ENCODE measurements around the gene APP. TPM values are rescaled to one million over a fixed set of nuclear protein-coding genes. Genes with fewer than 3 reads are reported as not detected.

Gene APP
- total and polyA plus RNA-seq, 2 of the 13 experiments (the other 11 are each of a cell fraction or from before 2014, with no cell fraction given), result 70.6 to 262 TPM

- peaks cover 3 to 13% of the 10 kb centered on the region in 2 experiments; a peak in 2 of 5 replicates for H3K36me3 ChIP-seq (replicated peaks in 1 of 2; ENCODE audit: control insufficient read depth in 1 of 2, insufficient read depth in 2 of 2, low read length in 2 of 2)
- in situ Hi-C loops (cut with HindIII; ENCODE audit: extremely low pct_ligation_motif_present, low pct_unique_long_range_greater_than_20kb), result no loop called here
- H3K27me3 ChIP-seq (ENCODE audit: control insufficient read depth in 1 of 2, insufficient read depth in 2 of 2, low read length in 2 of 2), result no peaks in the 10 kb centered on the region
- H3K4me3 ChIP-seq (replicated peaks in 1 of 3; ENCODE audit: insufficient read depth in 1 of 3, low read depth in 2 of 3, low read length in 3 of 3), result no peak overlapping the region
- no peak overlapping the region for H2AFZ ChIP-seq (ENCODE audit: low read length)
- POLR2A ChIA-PET, result no interaction called here
- no peaks in the 10 kb centered on the region for H3K4me1 ChIP-seq (ENCODE audit: insufficient read depth, low read length)
- FAIRE-seq (no peak), ATAC-seq (no peak), DNase-seq (ENCODE audit: low spot score) (no peak)
- BruUV-seq (replicated peaks), result no TSS peak
- no peak overlapping the region for H3K9ac ChIP-seq (ENCODE audit: insufficient read depth, low read depth, low read length)
- H3K79me2 ChIP-seq (ENCODE audit: insufficient read depth, low read length), result no peaks in the 10 kb centered on the region
- H3K27ac ChIP-seq (ENCODE audit: extremely low read length, insufficient read depth, low read length), result no peak overlapping the region
- TF ChIP-seq ZNF205 (CRISPR knock-in tag; IDR thresholded peaks at IDR 0.05), result no peak
- no peak for TF ChIP-seq ZNF549 (CRISPR knock-in tag; IDR thresholded peaks at IDR 0.05)
- no peak for TF ChIP-seq EHMT2 (IDR thresholded peaks at IDR 0.05; ENCODE audit: borderline replicate concordance, low read depth, low read length)
- CTCF ChIA-PET (ENCODE audit: low intra/inter-chr PET ratio, low total read pairs), result no interaction called here
- 75% methylated on average over 1 of the region's 1 CpG for WGBS (ENCODE audit: low lambda C conversion rate)
- H3K9me3 ChIP-seq (ENCODE audit: low read length), result no peaks in the 10 kb centered on the region
- intact Hi-C loops (cut with micrococcal nuclease; ENCODE audit: unreplicated experiment), result no loop called here
- no peaks in the 10 kb centered on the region for H4K20me1 ChIP-seq (ENCODE audit: insufficient read depth, low read length)
- H3K4me2 ChIP-seq (ENCODE audit: low read depth, low read length), result no peak overlapping the region
Measured at GRCh38 chr21:25904044-25904695, 266.4 kb downstream of the APP start.

GRCh38 chr21:25903607-25904006 lies 267.0 kb downstream of the APP start:
- CTCF ChIA-PET (ENCODE audit: low intra/inter-chr PET ratio, low total read pairs), result no interaction called here
- FAIRE-seq, result no peak
- 64% methylated on average over 5 of the region's 5 CpGs for WGBS (ENCODE audit: low lambda C conversion rate)

More at GRCh38 chr21:25903607-25904006, 267.0 kb downstream of the APP start:
- Histone ChIP-seq H3K4me2 (ENCODE audit: low read depth, low read length) (no peak overlapping the region), H2AFZ (ENCODE audit: low read length) (no peak overlapping the region), H3K27me3 (ENCODE audit: control insufficient read depth in 1 of 2, insufficient read depth in 2 of 2, low read length in 2 of 2) (no peaks in the 10 kb centered on the region), H4K20me1 (ENCODE audit: insufficient read depth, low read length) (no peaks in the 10 kb centered on the region), H3K9me3 (ENCODE audit: low read length) (no peaks in the 10 kb centered on the region), H3K4me3 (replicated peaks in 1 of 3; ENCODE audit: insufficient read depth in 1 of 3, low read depth in 2 of 3, low read length in 3 of 3) (no peak overlapping the region), H3K9ac (ENCODE audit: insufficient read depth, low read depth, low read length) (no peak overlapping the region), H3K4me1 (ENCODE audit: insufficient read depth, low read length) (no peaks in the 10 kb centered on the region), H3K36me3 (replicated peaks in 1 of 2; ENCODE audit: control insufficient read depth in 1 of 2, insufficient read depth in 2 of 2, low read length in 2 of 2) (peaks cover 5 to 18% of the 10 kb centered on the region in 2 experiments; a peak in 2 of 5 replicates), H3K79me2 (ENCODE audit: insufficient read depth, low read length) (no peaks in the 10 kb centered on the region), H3K27ac (ENCODE audit: extremely low read length, insufficient read depth, low read length) (no peak overlapping the region)
- in situ Hi-C loops (cut with HindIII; ENCODE audit: extremely low pct_ligation_motif_present, low pct_unique_long_range_greater_than_20kb), result no loop called here
- POLR2A ChIA-PET, result no interaction called here
- DNase-seq (ENCODE audit: low spot score), result no peak
- no peak for TF ChIP-seq KLF12 (CRISPR knock-in tag; IDR thresholded peaks at IDR 0.05; ENCODE audit: borderline replicate concordance)
- no peak for TF ChIP-seq SOX6 (IDR thresholded peaks at IDR 0.05)
- TF ChIP-seq SOX6 (CRISPR knock-in tag; IDR thresholded peaks at IDR 0.05), result no peak
- no peak for TF ChIP-seq ZNF546 (CRISPR knock-in tag; conservative IDR thresholded peaks at IDR 0.05)
- no peak for TF ChIP-seq ZSCAN20 (CRISPR knock-in tag; IDR thresholded peaks at IDR 0.05; ENCODE audit: borderline replicate concordance)
- no peak for TF ChIP-seq ZNF839 (CRISPR knock-in tag; IDR thresholded peaks at IDR 0.05; ENCODE audit: borderline replicate concordance)
- TF ChIP-seq, protein P1, sequence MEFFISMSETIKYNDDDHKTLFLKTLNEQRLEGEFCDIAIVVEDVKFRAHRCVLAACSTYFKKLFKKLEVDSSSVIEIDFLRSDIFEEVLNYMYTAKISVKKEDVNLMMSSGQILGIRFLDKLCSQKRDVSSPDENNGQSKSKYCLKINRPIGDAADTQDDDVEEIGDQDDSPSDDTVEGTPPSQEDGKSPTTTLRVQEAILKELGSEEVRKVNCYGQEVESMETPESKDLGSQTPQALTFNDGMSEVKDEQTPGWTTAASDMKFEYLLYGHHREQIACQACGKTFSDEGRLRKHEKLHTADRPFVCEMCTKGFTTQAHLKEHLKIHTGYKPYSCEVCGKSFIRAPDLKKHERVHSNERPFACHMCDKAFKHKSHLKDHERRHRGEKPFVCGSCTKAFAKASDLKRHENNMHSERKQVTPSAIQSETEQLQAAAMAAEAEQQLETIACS (CRISPR knock-in tag; IDR thresholded peaks at IDR 0.05), result no peak
- TF ChIP-seq ZNF749 (CRISPR knock-in tag; IDR thresholded peaks at IDR 0.05; ENCODE audit: borderline replicate concordance), result no peak
- no peak for TF ChIP-seq CREB3 (CRISPR knock-in tag; IDR thresholded peaks at IDR 0.05)
- ATAC-seq, result no peak
- intact Hi-C loops (cut with micrococcal nuclease; ENCODE audit: unreplicated experiment), result no loop called here
- BruUV-seq (replicated peaks), result no TSS peak

All from HepG2 (cell line).